ENCODE results near the gene LHPP. TPM values are rescaled to one million over a fixed set of nuclear protein-coding genes. Genes with fewer than 3 reads are reported as not detected.
"Not testable (repeated sequence)": the region's sequence is repeated elsewhere in the genome, so short reads cannot be mapped to it uniquely, and the experiment has no call there.

Gene LHPP
- total RNA-seq, 2 experiments from 2014 or later = 4.9 to 5.5 TPM

DNA sequence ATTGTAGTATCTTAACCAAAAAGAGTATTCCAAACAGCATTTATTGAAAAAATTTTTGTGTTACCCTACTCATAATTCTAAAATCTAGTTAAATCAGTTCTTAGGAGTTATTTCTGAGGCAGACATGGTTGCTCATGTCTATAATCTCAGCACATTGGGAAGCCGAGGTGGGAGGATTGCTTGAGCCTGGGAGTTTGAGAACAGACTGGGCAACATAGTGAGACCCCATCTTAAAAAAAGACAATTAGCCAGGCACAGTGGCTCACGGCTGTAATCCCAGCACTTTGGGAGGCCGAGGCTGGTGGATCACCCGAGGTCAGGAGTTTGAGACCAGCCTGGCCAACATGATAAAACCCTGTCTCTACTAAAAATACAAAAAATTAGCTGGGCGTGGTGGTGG is 19.9 kb upstream of the LHPP start:
- POLR2A ChIA-PET, CTCF ChIA-PET: not testable (repeated sequence)

DNA sequence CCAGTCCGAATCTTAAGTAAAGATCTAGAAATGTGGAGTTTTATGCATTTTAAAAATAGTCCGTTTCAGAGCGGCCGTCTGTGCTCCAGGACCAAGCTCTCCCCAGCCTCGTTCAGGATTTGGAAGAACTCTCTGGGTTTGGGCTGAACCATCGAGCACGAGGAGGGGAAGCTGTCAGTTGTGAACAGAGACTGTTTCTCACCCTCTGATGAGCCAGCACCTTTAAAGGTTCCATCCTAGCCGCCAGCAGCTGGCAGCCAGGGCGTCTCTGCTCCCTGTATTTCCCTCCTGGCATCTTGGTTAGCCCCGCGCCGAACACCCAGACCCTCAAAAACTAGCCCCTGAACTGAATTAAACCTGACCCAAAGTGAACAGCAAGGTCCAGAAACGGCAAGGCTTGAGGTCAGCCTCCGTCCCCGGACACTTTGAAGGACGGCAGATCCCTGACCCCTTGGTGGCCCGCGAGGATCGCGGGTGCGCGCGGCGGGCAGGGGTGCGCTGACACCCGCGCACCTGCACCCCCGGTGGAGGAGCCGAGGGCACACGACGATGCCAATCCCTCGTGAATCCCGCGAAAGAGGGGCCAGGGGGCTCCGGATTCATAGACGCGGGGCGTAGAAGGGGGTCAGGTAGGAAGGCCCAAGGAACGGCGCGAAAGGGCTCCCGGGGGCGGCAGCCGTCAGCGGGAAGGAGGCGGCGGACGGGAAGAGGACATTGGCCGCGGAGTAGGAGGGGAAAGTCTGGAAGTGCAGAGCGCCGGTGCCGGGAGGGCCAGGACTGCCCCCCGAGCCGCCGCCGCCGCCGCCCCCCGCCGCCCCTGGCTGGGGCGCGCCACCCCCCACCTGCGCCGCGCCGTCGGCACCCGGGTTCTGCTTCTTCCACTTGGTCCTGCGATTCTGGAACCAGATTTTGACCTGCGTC is 14.5 kb upstream of the LHPP start:
- POLR2A ChIA-PET = no interaction called here
- CTCF ChIA-PET = interaction anchor here (1.0 kb wide), 1 partner anchor 496 kb away, joined by 4 read pairs; no protein-coding TSS in a partner anchor

- ChIA-PET CTCF (interaction anchor here (1.0 kb wide), 1 partner anchor 495 kb away, joined by 4 read pairs; no protein-coding TSS in a partner anchor), POLR2A (no interaction called here)
Observed at GRCh38 chr10:124447751-124448466, 13.7 kb upstream of the LHPP start.

GRCh38 chr10:124448696-124449169 is 12.9 kb upstream of the LHPP start:
- ChIA-PET CTCF (no interaction called here), POLR2A (no interaction called here)

- ChIA-PET CTCF (no interaction called here), POLR2A (no interaction called here)
Observed at GRCh38 chr10:124449170-124450011, 12.2 kb upstream of the LHPP start.

DNA sequence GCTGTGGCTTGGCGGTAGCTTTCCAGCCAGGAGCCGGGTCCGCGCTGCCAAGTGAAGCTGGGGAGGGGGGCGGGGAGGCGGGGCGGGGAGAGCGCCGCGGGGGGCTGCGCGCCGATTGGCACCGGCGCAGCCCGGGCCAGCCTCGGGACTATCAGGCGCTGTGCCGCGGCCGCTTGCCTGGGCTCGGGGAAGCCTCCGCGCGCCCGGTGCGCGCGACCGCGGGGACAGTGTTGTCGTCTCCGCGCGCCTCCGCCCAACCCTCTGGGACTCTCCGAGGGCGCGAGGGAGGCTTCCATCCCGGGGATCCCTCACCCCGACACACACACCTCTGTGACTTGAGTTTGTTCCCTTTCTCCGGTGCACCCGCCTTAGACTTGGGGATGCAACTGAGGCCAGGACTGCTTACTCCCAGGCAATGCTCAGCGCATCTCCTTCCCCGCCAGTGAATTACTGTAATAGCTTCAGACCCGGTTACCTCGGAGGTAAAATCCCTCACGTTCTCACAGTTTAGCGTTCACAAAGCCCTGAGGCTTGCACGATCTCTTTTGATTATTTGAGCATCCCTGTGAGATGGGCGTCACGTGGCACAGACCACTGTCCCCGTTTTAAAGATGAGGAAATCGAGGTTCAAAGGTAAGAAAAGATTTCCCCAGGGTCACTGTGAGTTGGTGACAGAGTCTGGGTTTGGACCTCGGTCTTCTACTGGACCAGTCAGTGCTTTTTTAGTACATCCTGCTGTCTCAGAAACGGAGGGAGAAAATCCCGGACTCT is 11.4 kb upstream of the LHPP start, which contains the start of gene NKX1-2:
Gene NKX1-2, minus strand, starts transcription at position 24 of the 771 bp plus-strand sequence. CDS start 92 bp downstream, outside the sequence.
- ChIA-PET CTCF (no interaction called here), POLR2A (interaction anchor here (0.8 kb wide), 1 partner anchor 53 kb away, joined by 3 read pairs; no protein-coding TSS in a partner anchor)

DNA sequence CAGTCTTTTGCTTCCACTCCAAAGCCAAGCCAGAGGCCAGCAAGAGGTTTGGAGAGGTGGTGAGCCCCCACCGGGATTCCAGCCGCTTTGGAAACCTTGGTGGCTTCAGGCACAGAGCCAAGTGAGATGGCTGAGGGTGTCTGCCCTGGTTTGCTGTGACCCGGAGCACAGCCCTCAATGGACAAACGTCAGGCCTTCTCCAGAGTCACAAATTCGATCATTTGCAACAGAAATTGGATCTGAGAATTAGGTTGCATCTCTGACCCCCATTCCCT is 10.9 kb upstream of the LHPP start:
- ChIA-PET CTCF (no interaction called here), POLR2A (interaction anchor here (0.8 kb wide), 1 partner anchor 53 kb away, joined by 3 read pairs; no protein-coding TSS in a partner anchor)

DNA sequence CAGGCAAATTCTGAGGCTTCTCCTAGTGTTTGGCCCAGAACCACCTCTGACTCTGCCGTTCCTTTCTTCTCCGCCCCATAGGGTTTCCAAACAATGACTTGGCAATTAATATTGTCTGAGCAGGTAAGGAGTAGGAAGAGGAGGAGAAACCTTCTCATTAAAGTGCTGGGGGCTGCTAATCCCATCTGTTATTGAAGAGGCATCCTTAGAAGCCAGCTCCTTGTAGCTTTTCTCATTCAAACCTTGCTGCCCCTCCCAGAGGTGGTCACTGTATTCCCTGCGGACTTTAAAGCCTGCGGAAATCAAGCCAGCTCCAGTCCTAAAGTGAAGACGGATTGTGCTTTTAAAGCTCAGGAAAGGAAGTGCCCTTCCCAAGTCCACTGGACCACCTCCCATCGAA is 10.3 kb upstream of the LHPP start:
- CTCF ChIA-PET = interaction anchor here (0.9 kb wide), 1 partner anchor 10 kb away, joined by 3 read pairs; the partner anchor contains the start of gene LHPP
- POLR2A ChIA-PET = no interaction called here

- ChIA-PET POLR2A (interaction anchor here (0.6 kb wide), 1 partner anchor 291 kb away, joined by 5 read pairs; no protein-coding TSS in a partner anchor), CTCF (no interaction called here)
Observed at GRCh38 chr10:124453960-124454610, 7.5 kb upstream of the LHPP start.

- CTCF ChIA-PET = interaction anchor here (0.6 kb wide), 1 partner anchor 19 kb away, joined by 3 read pairs; no protein-coding TSS in a partner anchor
Observed at GRCh38 chr10:124455441-124455840, 6.2 kb upstream of the LHPP start.

GRCh38 chr10:124458473-124458872 is 3.1 kb upstream of the LHPP start:
- ChIA-PET POLR2A (no interaction called here), CTCF (no interaction called here)

More at GRCh38 chr10:124455441-124455840, 6.2 kb upstream of the LHPP start:
- POLR2A ChIA-PET = no interaction called here

DNA sequence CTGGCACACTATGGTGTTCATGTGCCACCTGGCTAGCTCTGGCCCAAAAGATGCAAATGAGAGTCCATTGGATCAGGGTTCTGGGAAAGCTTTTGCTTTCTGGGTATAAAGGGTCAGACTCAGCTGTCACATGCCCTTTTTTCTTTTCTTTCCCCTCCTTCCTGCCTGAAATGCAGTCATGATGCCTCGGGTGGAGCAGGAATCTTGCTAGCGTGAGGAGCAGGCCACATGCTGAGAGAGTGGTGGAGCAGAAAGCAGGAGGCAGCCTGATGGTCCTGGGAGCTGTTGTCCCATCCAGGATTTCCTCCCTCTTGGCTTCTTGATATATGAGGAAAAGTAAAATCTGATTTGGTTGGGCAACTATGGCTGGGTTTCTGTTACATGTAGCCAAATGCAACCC is 2.7 kb upstream of the LHPP start:
- CTCF ChIA-PET = no interaction called here
- POLR2A ChIA-PET = no interaction called here

DNA sequence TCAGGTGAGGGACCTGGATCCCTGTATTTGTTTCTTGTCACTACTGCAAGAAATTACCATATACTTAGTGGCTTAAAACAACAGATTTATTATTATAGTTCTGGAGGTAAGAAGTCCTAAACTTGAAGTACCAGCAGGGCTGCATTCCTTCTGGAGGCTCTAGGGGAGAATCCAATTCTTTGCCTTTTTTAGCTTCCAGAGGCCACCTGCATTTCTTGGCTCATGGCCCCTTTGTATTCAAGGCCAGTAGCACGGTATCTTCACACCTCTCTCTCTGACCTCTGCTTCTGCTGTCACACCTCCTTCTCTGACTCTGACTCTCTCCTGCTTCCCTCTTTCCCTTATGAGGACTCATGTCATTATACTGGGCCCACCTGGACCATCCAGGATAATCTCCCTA is 2.2 kb upstream of the LHPP start:
- CTCF ChIA-PET = no interaction called here
- POLR2A ChIA-PET = no interaction called here

DNA sequence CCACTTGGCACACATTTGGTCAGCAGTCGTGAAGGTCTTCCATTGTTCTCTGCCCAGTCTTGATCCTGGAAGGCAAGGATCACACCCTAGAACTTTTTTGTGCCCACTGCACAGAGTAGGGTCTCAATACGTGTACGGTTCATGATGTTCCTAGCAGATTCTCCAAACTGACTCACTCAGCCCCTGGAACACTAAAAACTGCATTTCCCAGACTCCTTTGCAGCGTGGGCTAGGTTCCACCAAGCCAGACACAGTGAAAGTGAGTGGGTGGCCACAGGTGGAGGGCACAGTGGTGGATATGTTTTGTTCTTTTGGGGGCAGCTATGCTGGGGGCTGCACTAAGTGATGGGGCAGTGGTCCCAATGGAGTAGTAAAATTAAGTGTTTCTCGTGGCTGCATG is 1.5 kb upstream of the LHPP start:
- ChIA-PET POLR2A (no interaction called here), CTCF (interaction anchor here (0.9 kb wide), 1 partner anchor 41 kb away, joined by 3 read pairs; the partner anchor contains the start of gene OAT)

DNA sequence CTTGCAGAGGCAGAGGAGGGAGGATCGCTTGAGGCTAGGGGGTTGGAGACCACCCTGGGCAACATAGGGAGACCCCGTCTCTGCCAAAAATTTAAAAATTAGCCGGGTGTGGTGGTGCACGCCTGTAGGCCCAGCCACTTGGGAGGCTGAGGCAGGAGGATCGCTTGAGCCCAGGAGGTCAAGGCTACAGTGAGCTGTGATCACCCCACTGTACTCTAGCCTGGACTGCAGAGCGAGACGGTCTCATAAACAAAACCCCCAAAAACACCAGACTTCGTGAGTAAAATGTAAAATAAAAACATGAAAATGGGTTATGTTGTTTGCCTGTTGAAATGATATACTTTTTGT is 699 bp downstream of the LHPP start:
- ChIA-PET POLR2A (interaction anchor here (0.8 kb wide), 1 partner anchor 43 kb away, joined by 3 read pairs; the partner anchor contains the start of gene OAT), CTCF (no interaction called here)

- CTCF ChIA-PET = interaction anchor here (1.3 kb wide), 1 partner anchor 66 kb away, joined by 4 read pairs; no protein-coding TSS in a partner anchor
- POLR2A ChIA-PET = no interaction called here
Observed at GRCh38 chr10:124464028-124464965, 2.7 kb downstream of the LHPP start.
